GM19043 (cell line): Measurements from ENCODE around the gene SLC34A3.
A peak's percentile ranks its signal among the peaks of the same experiment; 100 is the strongest.
"Not testable (repeated sequence)": the region's sequence is repeated elsewhere in the genome, so short reads cannot be mapped to it uniquely, and the experiment has no call there.

Experiments used
- ATAC-seq: cut with Tn5 transposase; IDR thresholded peaks from one replicate; pipeline ENCODE4 v1.9.1; 2021; ENCODE audit warnings: low read depth; ENCODE audit not compliant: unreplicated experiment

The SLC34A3 gene

DNA sequence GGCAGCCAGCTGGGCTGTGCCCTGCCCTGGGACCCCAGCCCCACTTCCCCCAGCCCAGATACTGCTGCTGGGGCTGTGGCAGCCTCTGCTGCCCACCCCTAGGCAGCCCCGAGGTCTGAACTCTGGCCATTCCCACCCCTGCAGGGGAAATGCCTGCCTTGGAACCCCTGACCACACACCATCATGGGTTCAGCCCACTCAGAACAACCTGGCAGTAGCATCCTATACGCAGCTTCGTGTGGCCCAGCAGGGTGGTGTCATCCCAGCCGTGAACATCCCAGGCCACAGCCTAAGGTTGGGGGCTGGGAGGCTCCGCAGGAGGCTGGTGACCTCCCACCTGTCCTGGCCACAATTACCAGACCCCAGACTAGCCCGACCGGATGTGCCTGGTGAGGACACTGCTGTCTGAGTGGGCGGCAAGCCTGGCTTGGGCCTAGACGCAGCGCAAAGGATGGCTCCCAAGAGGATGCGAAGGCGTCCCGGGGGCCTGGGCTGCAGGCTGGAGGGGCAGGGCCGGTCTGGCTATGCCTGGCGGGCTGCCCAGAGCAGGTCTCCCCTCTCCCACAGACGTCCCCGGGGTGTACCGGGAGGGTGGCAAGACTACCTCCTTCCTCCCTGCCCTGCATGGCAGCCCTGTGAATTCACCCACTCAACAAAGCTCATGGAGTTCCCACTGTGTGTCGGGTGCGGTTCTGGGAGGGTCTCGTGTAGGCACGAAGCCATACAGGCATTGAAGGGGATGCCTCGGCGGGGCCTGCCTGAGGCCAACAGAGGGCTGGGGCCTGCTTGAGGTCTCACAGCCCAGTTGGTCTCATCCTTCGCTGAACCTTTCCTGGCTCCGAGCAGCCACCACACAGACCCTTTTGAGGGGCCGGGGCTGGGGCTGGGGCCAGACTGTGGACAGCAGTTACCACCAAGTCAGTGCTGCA lies 1.5 kb upstream of the SLC34A3 start:
- ATAC-seq: no peak

DNA sequence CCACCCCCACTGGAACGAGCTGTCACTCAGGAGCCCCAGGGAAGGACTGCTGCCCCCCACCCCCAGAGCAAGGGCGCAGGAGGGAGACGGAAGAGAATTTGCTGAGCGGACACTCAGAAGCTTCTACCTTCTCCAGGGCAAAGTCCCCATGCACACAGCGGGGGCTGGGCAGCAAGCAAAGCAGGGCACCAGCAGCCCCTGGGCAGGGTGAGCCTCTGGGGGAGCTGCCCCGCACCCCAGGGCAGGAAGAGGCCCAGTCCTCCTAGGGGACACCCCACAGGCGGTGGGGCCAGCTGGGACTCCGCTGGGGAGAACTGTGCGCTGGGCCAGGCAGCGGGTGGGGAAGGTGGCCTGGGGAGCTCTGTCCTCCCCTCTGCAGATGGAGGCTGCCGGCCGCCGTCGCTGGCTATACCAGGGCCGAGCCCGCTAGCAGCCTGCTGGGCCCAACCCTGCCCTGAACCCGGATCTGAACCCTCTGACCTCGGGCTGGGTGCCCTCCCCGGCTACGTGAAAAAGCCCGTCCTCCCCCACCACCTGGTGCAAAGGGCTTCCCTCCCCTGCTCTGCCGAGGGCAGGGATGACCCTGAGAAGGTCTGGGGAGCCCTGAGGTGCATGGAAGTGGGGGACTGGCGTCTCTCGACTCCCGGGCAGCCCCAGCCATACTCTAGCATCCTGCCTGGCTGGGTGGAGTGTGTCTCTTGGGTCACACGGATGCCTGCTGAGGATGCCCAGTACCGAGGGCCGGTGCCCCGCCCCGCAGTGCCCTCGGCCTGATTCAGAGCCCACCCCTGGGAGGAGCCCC lies 597 bp upstream of the SLC34A3 start:
- ATAC-seq: no peak

DNA sequence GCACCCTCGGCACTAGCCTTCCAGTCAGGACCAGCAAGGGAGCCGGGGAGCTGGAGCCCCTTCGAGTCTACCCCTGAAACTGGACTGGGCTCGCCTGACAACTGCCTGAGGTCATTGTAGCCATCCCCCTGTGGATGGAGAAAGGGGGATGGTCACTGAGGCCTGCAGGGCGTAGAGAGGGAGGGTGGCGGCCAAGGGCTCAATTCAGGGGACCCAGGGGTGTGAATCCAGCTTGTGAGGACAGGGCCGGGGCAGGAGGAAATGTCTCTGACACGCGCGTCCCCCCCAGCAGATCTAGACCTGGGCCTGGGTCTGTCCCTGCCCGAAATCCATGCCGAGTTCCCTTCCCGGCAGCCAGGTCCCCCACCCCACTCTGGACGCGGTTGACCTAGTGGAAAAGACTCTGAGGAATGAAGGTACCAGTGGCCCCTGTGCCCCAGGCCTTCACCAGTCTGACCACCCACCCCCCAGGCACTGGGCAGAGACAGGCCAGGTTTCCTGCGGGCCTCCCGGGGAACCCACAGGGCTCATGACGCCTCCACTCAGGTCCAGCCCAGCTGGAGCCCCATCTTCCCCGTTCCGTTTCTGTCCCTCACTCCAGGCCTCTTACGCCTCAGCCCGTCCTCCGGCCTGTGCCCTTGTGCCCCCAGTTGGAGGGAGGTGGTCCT lies 805 bp downstream of the SLC34A3 start:
- no peak for ATAC-seq

DNA sequence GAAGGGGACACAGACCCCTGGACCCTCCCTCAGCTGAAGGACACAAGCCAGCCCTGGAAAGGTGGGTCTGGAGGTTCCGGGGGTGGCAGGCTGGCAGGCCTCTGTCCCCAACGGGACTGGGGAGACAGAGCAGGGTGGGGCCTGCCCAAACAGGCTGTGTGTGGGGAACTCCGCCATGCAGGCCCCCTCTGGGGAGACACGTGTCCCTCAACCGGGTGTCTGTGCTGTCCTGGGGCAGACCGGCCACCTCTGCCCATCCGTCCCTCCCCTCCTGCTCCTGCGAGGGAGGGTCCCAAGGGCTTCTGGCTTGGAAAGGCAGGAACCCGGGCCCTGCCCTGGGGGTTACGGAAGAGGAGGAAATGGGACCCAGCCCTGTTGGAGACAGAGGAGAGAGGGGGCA lies 1.4 kb downstream of the SLC34A3 start:
- ATAC-seq: no peak

DNA sequence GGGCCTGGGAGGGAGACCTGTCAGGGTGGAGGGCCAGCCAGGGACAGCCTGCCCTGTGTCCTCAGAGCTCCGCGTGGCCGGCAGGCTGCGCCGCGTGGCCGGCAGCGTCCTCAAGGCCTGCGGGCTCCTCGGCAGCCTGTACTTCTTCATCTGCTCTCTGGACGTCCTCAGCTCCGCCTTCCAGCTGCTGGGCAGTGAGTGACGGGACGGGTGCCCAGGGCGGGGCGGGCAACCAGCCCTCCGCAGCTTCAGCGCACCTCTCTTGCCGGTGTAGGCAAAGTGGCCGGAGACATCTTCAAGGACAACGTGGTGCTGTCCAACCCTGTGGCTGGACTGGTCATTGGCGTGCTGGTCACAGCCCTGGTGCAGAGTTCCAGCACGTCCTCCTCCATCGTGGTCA lies 1.8 kb downstream of the SLC34A3 start:
- ATAC-seq: no peak

DNA sequence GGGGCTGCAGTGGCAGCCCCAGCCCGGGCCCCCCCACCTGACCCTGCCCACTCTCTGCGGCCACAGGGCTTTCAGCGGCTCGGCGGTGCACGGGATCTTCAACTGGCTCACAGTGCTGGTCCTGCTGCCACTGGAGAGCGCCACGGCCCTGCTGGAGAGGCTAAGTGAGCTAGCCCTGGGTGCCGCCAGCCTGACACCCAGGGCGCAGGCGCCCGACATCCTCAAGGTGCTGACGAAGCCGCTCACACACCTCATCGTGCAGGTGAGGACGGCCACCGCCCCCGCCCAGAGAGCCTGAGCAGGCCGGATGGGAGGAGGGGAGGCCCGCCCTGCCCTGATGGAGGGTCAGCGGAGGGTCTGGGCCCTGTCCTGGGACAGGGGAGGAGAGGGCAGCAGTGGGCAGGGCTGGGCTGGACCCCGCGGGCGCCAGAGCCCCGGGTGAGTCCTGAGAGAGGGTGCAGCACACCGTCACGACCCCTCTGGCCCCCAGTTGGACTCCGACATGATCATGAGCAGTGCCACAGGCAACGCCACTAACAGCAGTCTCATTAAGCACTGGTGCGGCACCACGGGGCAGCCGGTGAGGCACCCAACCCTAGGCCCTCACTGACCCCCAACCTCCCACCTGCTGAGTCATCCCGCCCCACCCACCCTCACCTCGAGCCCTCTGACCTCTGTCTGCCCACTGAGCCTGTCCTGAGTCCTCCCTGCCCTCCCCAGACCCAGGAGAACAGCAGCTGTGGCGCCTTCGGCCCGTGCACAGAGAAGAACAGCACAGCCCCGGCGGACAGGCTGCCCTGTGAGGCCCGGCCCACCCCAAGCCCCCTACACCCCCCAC lies 2.7 kb downstream of the SLC34A3 start:
- ATAC-seq: no peak

DNA sequence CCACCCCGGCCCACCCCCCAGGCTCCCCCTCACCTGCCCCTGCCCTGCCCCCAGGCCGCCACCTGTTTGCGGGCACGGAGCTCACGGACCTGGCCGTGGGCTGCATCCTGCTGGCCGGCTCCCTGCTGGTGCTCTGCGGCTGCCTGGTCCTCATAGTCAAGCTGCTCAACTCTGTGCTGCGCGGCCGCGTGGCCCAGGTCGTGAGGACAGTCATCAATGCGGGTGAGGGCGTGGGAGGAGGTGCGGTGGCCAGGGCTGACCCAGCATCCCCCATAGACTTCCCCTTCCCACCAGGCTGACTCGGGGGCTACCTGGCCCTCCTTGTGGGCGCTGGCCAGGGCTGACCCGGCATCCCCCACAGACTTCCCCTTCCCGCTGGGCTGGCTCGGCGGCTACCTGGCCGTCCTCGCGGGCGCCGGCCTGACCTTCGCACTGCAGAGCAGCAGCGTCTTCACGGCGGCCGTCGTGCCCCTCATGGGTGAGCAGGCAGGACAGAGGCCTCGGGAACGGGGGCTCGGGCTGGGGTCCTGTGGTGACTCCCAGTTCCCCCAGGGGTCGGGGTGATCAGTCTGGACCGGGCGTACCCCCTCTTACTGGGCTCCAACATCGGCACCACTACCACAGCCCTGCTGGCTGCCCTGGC lies 3.5 kb downstream of the SLC34A3 start:
- ATAC-seq: no peak

DNA sequence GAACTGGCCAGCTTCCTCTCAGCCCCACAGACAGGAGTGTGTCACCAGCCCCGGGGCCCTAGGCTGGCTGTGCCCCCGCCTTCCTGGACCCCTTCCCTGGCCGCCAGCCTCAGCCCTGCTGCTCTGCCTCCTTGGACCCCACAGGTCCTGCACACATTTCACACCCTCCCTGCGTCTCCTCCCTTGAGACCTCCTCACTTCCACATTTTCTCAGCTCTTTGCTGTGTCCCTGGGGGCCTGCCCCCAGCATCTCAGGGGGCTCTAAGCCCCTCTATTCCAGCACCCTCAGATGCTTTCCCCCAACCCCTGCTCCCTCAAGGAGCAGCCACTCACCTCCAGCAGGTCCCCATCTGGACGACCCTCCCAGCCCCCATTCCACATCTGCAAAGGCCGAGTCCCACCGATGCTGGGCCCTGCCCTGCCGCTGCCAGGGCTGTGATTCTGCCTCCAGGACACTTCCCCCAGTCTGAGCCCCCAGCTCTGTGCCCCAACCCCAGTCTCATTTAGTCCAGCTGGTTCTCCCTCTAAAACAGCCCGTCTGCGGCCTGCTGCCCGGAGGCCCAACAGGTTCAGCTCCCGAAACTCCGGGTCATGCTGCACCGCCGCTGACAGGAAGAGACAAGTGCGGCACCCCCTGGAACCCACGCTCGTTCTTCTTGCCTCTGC lies 4.2 kb downstream of the SLC34A3 start:
- ATAC-seq: no peak

DNA sequence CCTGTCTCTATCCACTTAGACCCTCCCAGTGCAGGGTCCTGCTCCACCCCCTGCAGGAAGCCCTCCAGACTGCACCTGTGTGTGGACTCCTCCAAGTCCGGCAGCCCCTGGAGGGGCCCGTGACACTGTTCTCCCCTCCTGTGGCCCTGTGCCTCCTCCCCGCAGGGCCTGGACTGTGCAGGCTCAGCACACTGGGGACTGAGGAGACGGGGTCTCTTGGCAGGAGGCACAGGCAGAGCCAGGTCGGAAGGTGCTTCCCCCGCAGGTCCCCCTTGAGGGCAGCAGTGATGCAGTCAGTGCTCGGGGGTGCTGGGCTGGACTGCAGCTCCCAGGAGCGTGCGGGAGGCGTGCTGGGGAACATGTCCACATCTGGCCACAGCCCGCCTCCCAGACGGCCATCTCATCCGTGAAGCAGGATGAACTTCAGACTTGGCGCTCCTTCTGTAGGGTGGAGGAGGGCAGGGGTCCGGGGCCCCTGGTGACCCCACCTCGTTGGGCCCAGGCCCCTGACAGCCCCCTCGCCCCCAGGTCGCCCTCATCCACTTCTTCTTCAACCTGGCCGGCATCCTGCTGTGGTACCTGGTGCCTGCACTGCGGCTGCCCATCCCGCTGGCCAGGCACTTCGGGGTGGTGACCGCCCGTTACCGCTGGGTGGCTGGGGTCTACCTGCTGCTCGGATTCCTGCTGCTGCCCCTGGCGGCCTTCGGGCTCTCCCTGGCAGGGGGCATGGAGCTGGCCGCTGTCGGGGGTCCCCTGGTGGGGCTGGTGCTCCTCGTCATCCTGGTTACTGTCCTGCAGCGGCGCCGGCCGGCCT lies 4.9 kb downstream of the SLC34A3 start:
- ATAC-seq: no peak

DNA sequence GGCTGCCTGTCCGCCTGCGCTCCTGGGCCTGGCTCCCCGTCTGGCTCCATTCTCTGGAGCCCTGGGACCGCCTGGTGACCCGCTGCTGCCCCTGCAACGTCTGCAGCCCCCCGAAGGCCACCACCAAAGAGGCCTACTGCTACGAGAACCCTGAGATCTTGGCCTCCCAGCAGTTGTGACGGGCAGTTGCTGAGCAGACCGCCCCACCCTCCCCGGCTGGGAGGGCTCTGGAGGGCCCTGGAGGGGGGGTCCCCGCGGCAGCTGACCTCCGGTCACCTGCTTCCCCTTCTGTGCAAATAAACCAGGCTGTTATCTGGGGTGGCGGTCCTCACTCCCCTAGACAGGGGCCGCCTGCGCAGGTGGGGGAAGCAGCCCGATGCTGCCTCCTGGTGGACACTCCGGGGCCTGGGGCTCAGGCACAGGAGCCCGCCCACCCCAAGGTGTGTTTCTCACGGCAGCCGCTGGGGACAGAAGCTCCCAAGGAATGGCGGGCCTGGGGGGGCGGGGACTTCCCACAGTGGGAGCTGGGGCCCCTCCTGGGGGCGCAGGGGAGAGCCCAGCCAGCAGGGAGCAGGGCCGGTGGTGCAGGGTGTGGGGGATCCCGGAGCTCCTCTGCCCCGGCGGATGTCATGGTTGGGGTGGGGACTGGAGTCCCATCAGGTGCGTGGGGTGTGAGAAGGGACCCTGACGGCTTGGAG lies 5.7 kb downstream of the SLC34A3 start:
- peak; percentile 25 for ATAC-seq

DNA sequence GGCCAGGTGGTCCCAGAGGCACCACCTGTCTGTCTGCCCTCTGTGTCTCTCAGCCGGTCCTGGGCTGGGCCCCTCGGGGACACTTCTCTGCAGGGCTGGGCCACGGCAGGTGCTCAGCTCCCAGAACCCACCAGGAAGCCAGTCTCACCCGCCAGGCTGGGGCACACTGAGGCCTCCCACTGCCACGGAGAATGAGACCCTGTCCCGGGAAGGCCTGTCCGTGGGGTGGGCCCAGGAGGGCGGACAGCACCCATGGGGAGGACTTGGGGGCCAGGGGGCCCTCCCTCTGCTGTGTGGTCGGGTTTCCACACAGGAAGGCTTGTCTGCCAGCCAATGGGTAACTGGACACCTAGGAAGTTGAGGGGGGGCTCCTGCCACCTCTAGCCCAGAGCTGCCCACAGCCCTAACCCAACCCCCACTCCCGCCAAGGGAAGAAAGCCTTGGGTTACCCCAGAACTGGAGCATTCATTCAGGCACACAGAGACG lies 6.3 kb downstream of the SLC34A3 start:
- no peak for ATAC-seq

DNA sequence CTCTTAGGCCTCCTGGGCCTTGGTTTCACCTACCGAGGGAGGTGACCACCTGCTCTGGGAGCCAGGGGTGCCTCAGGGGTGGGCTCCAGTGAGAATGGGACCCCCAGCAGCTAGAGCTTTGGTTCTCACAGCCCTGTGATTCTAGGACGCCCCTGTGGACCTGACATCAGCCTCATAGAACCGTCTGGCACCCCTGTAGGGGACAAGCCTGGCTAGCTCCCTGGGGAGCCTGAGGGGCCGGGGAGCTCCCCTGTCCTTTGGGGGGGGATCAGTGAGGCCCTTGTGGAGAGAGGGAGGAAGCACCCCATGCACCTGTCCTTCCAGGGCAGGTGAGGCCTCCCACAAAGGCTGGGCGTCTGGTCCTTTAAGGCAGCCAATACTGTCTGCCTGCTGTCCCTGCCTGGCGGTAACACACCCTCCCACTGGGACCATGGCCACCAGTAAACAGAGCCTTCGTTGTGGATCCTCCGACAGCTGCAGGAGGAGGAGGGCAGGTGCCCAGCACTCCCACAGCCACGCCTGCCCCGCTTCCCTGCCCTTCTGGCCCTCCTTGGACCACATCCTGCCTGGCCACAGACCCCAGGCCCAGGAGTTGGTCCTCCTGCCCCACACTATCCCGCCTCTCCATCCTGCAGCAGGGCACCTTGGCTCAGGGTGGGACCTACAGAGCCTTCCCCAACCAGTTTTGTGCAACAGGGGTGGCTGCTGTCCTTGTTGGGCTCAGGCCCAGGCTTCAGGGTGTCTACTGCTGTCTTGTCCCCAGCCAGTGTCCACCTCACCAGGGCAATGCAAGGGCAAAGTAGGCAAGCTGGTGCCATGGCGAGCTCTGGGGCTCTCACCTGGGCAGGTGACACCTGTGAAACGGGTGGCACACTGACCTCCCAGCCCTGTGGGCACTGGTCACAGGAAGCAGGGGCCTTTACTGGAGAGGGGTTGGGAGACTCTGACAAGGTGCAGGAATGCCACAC lies 7.3 kb downstream of the SLC34A3 start:
- ATAC-seq: no peak

DNA sequence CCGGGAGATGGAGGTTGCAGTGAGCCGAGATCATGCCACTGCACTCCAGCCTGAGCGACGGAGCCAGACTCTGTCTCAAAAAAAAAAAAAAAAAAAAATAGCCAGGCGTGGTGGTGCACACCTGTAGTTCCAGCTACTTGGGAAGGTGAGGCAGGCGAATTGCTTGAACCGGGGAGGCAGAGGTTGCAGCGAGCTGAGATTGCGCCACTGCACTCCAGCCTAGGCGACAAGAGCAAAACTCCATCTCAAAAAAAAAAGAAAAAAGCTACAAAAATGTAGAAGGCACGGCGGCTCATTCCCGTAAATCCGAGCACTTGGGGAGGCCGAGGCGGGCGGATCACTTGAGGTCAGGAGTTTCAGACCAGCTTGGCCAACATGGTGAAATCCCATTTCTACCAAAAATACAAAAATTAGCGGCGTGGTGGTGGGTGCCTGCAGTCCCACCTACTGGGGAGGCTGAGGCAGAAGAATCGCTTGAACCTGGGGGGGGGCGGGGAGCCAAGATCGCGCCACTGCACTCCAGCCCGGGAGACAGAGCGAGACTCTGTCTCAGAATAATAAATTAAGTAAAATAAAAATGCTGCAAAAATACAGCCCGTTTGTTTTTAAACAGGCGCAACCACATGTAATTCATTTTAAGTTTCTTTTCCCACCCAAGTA lies 9.0 kb downstream of the SLC34A3 start:
- not testable (repeated sequence) for ATAC-seq

DNA sequence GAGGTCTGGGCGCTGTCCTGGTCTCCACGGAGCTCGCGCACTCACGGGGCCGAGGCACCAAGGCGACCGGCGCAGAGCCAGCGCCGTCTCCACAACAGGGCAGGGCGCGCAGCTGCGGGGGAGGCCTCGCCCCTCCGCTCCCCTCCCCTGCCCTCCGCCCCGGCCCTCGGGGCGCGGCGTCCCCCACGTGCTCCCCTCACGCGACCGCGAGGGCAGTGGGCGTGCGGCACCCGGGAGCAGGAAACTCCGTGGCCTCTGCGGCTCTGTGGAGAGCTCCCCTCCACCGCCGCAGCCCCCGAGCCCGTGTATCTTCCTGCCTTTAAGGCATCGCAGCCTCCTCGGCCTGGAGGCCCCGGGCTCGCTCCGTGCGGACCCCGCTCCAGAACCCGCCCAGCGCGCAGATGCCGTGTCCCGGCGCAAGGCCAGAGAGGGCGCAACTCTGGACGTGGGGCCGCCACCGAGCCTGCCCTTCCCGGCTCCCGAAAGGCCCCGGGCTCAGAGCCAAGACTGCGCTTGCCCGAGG lies 9.7 kb downstream of the SLC34A3 start:
- ATAC-seq: peak; percentile 9

DNA sequence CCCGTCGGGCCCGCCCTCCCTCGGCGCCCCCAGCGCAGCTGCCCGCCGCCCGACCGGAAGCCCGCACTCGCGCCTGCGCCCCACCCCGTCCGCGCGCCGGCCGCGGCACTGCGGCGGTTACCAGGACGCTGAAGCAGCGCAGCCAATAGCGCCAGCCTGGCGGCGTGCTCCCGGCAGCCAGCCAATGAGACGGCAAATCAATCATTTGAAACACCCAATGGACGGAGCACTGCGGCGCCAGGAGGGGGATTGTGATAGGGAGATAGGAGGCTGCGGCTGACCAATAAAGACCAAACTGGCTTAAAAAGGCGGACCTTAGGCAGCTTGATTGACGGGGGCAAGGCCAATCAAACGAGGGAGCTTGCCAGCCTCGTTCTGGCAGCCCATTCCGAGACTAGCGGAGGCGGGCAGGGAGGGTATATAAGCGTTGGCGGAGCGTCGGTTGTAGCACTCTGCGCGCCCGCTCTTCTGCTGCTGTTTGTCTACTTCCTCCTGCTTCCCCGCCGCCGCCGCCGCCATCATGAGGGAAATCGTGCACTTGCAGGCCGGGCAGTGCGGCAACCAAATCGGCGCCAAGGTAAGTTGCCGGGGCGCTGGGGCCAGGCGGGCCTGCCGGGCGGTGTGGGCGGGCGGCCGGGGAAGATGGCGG lies 10.3 kb downstream of the SLC34A3 start, which contains the start of gene TUBB4B:
TSS of gene TUBB4B (plus strand) at position 447 of the 649 bp plus-strand sequence. CDS start at position 521, 74 bp downstream.
- peak; percentile 76 for ATAC-seq
